ENCODE data around the gene FBXO39.
"Not testable (repeated sequence)": the region's sequence is repeated elsewhere in the genome, so short reads cannot be mapped to it uniquely, and the experiment has no call there.

Gene FBXO39

DNA sequence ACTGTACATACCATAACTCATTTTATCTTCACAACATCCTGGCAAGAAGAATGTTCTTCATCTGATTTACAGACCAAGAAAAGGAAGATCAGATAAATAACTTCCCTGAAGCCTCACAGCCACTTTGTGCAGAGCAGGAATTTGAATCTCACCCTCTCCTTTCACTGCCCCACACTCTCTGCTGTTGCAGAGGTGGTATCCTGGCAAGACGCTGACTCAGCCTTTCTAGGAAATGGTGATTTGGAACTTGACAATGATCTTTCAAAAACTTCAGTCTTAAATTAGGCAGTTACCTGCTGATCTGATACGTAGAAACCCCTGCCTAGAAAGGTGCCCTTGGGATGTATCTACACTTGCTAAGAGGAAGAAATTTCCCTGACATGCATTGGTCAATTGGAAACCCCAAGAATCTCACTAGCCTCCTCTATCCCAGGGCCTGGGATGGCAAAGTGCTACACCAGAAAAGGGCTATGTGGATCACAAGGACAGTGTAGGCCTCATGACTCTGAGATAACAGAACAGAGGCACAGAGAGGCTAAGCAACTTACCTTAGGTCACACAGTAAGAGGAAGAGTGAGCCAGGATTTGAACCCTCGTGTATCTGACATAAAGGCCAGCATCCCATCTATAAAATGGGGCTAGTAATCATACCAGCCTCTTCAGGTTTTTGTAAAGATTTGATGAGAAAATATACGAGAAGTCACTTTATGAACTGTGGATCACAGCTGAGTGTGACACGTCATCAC lies 17.9 kb downstream of the FBXO39 start:
- DNase-seq = no peak

DNA sequence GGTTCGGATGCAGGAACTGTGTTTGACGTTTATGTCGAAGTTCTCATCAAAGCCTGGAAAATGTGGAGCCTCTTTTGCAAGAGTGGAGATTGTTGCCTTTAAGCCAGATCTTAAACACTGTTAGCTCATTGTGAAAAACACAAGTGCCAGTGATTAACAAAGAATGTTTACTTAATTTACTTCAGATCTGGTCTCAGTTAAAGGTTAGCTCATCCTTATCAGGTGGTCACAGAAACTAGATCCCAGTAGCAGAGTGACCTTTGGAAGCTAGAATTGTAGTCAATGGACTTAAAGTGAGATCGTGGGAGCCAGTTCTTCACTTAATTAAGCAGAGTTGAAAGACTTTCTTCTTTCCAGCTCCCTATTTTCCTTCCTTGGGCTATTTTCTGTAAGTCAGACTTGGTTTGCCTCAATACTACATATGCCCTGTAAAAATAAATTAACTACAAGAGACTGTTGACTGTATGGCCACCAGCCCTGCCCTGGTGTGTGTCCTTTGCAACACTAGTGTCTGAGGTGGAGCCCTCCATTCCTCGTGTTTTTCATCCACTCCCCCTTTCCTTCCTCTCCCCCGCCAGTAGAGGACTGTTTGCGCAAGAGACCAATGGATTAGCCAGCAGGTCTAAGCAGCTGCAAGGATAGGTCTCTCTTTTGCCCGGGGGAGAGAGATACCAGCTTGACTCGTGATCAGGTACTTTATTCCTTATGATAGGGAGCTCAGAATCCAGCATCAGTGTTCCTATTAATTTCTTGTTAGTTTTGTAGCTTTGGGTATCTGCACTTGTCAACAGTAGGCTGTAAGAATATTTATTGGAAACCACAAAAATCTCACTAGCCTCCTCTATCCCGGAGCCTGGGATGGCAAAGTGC lies 20.2 kb downstream of the FBXO39 start:
- DNase-seq = no peak

DNA sequence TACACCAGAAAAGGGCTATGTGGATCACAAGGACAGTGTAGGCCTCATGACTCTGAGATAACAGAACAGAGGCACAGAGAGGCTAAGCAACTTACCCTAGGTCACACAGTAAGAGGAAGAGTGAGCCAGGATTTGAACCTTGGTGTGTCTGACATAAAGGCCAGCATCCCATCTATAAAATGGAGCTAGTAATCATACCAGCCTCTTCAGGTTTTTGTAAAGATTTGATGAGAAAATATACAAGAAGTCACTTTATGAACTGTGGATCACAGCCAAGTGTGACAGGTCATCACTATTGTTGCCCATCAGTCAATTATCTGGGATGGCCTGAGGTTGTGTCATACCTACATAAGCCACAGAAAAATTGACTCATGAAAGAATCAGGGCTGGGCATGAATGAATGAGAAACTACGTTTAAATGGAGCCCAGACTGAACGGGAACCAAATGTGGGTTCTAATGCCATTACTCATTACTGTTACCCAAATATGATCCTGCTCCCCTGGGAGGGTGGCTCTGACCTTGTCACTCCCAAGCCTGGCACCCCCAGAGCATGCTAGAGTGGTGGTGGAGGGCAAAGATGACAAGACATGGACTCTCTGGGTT lies 21.0 kb downstream of the FBXO39 start:
- DNase-seq = no peak

DNA sequence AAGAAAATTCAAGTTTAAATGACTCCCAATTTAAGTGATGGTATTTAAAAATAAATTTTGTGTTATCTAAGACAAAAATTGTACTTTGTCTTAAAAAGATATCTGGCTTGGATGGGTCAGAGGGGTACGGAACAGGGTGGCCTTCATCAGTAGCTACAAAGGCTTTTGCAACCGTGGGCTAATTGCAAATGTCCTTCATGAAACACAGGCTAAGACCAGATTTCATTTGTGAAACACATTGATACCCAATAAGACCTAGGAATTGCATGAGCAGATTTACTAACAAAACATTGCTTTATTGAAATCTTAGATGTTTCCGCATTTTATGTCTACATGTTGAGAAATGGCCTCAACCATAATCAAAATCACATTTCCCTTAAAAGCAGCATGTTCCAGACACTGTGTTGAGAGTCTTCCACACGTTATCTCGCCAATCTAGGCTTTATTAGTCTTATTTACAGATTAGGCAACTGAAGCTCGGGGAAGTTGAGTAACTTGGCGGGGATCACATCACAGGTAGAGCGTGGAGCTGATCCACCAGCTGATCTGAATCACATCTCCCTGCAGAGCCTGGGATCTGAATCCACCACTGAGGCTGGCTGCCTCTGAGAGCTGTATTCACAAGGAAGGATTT lies 21.8 kb downstream of the FBXO39 start:
- DNase-seq = no peak

DNA sequence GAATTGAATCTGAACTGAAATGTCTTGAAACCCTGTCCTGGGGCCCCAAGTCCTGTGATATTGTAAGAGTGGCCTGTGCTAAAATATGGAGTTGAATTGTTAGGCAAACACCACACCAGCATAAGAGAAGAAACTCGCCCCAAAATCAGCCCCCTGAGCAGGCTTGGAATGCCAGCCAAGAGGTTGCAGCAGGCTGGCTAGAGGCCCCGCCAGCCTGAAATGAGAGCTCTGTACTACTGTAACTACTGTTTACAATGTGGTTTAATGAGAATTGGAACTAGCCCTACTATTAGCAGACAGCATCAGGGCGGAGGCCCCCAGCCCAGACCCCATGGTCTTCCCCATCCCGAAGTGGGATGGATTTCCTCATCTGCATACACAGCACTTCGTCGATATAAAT lies 23.7 kb downstream of the FBXO39 start:
- no peak for DNase-seq

DNA sequence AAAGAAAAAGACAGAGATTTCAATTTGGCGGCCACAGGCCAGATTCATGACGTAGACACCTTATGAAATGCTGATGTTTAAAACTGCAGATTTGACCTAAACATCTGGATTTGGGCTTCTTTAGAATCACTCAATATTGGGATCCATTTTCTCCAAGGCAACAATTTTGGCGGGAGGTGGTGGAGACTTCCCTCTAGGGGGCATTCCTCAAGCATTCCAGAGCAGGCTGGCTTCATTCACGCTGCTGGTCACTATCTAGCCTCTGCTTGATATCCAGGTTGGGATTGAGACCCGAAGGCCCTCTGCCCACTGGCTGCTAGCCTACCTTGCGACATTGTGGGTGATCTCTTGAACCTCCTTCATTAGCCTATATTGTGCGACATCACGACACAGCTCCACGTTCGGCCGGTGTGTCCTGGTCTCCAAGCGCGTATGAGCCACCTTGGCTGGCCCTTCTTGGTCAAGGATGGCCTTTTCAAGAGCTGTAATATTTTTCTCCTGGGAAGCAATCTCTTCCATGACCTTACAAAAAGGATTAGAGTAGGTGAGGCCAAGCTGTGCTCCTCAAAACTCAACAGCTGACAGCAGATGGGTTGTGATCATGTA lies 24.5 kb downstream of the FBXO39 start:
- DNase-seq = no peak

DNA sequence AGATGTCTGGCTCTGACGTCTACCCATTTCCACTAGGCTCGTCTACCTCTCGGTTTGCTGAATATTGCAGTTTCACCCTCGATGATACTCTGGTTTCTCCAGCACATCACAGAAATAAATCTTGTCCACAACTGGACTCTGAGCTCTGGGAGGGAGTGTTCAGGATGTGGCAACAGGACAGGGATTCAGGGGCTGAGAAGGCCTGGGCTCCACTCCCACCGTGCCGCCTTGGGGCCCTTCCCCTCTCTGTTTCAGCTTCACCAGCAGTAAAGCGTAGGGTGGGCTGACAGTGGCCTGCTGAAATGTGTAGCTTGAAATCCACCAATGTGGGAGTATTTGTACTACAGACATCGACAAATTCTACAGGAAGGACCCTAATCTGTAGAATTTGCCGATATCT lies 35.5 kb downstream of the FBXO39 start:
- no peak for DNase-seq

DNA sequence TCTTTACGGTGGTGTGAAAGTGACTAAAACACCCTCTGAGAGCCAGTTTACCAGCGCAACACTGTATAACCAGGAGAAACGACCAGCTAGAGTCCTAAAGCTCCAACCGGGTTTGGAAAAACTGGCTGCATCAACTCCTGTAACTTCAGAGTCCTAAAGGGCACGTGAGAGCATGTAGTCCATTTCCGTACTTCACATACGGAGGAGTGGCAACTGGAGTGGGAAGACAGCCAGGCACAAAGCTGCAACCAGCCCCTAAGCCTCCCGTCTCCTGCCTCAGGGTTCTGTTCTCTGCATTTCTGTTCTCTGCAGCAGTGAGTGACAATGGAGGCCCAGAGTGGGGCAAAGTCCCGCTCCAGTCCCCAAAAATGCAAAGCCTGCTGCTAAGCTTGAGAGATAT lies 36.3 kb downstream of the FBXO39 start:
- no peak for DNase-seq

DNA sequence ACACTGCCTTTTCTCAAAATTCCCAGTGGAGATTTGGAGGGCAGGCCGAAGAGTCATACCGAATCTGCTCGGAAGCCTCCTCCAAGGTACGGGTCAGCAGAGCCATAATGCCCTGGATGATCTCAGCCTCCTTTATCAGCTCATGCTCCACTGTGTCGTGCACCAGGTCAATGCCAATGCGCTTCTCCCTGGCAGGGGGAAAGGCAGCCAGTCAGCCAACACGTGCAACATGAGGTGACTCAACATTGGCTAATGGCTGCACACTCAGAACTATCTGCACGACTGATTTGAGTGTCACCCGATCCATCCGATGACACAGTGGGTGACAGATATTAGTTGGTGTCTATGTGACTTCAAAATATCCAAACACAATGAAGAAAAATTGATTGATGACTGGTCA lies 39.8 kb downstream of the FBXO39 start:
- no peak for DNase-seq

DNA sequence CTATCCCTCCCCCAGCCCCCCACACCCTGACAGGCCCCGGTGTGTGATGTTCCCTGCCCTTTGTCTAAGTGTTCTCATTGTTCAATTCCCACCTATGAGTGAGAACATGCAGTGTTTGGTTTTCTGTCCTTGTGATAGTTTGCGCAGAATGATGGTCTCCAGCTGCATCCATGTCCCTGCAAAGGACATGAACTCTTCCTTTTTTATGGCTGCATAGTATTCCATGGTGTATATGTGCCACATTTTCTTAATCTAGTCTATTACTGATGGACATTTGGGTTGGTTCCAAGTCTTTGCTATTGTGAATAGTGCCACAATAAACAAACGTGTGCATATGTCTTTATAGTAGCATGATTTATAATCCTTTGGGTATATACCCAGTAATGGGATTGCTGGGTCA lies 40.4 kb downstream of the FBXO39 start:
- DNase-seq = not testable (repeated sequence)

DNA sequence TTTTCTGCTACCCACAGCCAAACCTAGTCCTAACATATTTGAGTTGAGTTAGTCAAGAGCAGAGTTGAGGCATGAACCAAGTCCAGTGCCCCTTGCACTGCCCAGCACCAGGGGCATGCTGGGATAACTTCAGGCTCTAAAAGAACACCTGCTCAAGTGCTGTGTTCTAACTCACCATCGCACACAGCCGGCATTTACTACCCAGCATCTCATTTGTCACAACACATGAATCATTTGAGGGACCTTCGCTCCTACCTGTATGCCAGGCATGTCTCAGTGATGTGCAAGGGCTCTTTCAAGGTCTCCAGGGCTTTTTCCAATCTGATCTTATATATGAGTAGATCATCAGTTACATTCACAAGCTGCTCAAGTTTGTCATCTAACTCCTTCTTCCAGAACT lies 42.9 kb downstream of the FBXO39 start:
- DNase-seq = no peak

DNA sequence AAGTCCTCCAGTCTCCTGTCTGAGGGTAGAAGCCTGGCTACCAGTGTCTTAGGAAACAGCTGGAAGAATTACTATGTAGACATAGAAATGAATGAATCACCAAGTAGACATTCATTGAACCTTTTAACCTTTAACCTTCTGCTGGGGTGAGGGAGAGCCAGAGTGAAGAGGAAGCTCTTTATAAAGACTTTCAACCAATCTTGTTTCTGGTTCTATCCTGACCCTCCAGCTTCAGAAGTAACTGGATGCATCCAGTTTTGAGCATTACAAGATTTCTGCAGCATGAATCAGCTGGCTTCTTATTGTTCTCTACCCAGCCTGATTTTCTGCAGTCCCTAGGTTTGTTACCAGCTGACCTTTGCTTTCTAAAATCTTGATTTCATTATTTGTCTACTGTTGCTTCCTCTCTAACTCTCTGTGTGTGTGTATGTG lies 47.0 kb downstream of the FBXO39 start:
- DNase-seq = no peak

DNA sequence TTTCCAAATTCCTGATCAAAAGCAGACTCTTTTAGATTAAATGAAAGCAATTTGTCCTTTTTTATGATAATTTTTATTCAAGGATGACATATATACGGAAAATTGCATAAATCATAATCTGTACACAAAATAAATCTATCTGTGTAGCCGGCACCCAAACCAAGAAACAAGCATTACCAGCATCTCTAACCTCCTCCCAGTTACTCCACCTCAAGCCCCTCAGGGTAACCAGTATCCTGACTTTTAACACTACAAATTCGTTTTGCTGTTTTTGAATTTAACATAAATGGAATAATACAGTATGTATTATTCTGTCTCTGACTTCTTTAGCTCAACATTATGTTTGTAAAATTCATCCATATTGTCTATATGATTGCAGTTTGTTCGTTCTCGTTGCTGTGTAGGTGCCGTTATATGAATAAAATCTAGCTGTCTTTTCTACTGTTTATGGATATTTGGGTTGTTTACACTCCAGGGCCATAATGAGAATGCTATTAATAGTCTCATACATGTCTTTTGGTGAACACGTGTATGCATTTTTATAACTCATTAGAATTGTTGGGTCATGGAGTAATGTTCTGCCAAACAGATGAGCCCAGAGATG lies 54.5 kb downstream of the FBXO39 start:
- no peak for DNase-seq

DNA sequence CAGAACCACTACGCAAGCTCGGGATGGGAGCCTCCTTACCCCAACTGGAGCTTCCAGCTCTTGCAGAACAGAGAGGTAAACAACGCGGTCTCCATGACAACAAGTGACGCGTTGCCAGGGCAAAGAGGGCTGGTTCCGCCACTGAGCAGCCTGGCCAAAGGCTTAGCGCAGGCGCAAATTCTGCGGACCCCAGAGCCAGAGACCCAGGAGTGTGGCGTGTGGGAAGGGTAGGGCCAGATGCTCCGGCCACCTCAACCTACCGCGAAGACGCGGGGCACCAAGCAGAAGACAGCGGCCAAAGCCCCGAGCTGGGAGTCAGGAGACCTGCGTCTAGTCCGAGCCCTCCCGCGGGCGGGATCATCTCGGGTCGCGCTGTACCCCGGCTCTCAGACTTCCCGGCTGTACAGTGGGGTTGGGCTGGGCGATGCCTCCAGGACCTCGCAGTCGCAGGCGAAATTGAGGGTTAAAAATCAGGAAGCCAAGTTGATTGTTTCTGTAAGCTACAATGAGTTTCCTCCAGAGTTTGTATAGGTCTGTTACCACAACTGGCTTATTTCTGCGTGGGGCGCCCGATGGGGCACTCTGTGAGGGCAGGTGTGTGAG lies 55.7 kb downstream of the FBXO39 start, which contains the start of gene TEKT1:
TSS of gene TEKT1 (minus strand) at position 69 of the 603 bp plus-strand sequence. CDS start 1,353 bp downstream, outside the sequence.
- peak; percentile 60 for DNase-seq
